Suprapubic skin (tissue), 4 donors: ENCODE measurements around the gene NR3C2. TPM values are rescaled to one million over a fixed set of nuclear protein-coding genes. Genes with fewer than 3 reads are reported as not detected.
"Not testable (repeated sequence)": the region's sequence is repeated elsewhere in the genome, so short reads cannot be mapped to it uniquely, and the experiment has no call there.

Source experiments
- DNase-seq, 2 donors: peaks; one replicate each; pipeline ENCODE4 v3.0.0-alpha.2; 2019; ENCODE audit warnings: low spot score in 2 of 2
- H3K27ac ChIP-seq: fragments of 200-600 bp; sonication (generic); one replicate; pipeline ENCODE4 v1.5.1; 2019
- H3K27me3 ChIP-seq: fragments of 200-600 bp; sonication (generic); one replicate; pipeline ENCODE4 v1.5.1; 2019
- H3K36me3 ChIP-seq: fragments of 200-600 bp; sonication (generic); one replicate; pipeline ENCODE4 v1.5.1; 2019
- H3K4me1 ChIP-seq: fragments of 200-600 bp; sonication (generic); one replicate; pipeline ENCODE4 v1.5.1; 2019
- H3K4me3 ChIP-seq: fragments of 200-600 bp; sonication (generic); one replicate; pipeline ENCODE4 v1.5.1; 2019; ENCODE audit warnings: mild to moderate bottlenecking
- H3K9me3 ChIP-seq: fragments of 200-600 bp; sonication (generic); one replicate; pipeline ENCODE4 v1.5.1; 2019
- EP300 ChIP-seq: sonication (generic); formaldehyde crosslinking; IDR thresholded peaks from one replicate; pipeline ENCODE4 v1.6.1; 2017; ENCODE audit warnings: antibody characterized with exemption
- POLR2A ChIP-seq, 2 donors: fragments of 450-650 bp; IDR thresholded peaks; one replicate each; pipeline ENCODE4 v1.6.1; 2017; ENCODE audit warnings: antibody characterized with exemption in 2 of 2, mild to moderate bottlenecking in 2 of 2, moderate library complexity in 2 of 2
- POLR2AphosphoS5 ChIP-seq, 3 donors: sonication (generic); formaldehyde crosslinking; IDR thresholded peaks; one replicate each; pipeline ENCODE4 v1.6.1; 2017; ENCODE audit warnings: antibody characterized with exemption in 3 of 3
- WGBS: methylation state at CpG from one replicate; pipeline ENCODE4 v1.1.5; 2018; 5-methylcytosine and 5-hydroxymethylcytosine counted together
- total RNA-seq, 4 donors: library from RNA; depleted of rRNA; stranded (reverse); fragments of >200 nt; gene quantifications; one replicate each; pipeline ENCODE4 v1.1.0, GENCODE V29; 2016
- TF ChIP-seq, protein P1 (sequence below), 2 donors: fragments of 200-600 bp in 1 of 2; fragments of 450-650 bp in 1 of 2; sonication (generic) in 1 of 2; IDR thresholded peaks; one replicate each; pipeline ENCODE4 v1.5.1; 2016 to 2019; ENCODE audit warnings: antibody characterized with exemption in 2 of 2, mild to moderate bottlenecking in 1 of 2, moderate library complexity in 1 of 2

Gene NR3C2
- total RNA-seq, 4 donors from 2014 or later = 7.3 to 12.1 (median 11.0) TPM

DNA sequence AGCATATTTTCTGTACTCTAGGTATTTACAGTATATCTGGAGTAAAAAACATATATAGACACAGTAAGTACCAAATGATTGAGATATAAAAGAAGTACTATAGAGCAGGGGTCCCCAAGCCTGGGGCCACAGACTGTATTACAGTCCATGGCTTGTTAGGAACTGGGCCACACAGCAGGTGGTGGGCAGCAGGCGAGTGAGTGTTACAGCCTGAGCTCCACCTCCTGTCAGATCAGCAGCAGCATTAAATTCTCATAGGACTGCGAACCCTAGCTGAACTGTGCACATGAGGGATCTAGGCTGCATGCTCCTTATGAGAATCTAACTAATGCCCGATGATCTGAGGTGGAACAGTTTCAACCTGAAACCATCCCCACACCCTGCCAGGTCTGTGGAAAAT, 300.7 kb downstream of the NR3C2 start:
- TF ChIP-seq EP300 = no peak
- no peak for TF ChIP-seq POLR2AphosphoS5 (IDR thresholded peaks at IDR 0.05)
- TF ChIP-seq, protein P1, sequence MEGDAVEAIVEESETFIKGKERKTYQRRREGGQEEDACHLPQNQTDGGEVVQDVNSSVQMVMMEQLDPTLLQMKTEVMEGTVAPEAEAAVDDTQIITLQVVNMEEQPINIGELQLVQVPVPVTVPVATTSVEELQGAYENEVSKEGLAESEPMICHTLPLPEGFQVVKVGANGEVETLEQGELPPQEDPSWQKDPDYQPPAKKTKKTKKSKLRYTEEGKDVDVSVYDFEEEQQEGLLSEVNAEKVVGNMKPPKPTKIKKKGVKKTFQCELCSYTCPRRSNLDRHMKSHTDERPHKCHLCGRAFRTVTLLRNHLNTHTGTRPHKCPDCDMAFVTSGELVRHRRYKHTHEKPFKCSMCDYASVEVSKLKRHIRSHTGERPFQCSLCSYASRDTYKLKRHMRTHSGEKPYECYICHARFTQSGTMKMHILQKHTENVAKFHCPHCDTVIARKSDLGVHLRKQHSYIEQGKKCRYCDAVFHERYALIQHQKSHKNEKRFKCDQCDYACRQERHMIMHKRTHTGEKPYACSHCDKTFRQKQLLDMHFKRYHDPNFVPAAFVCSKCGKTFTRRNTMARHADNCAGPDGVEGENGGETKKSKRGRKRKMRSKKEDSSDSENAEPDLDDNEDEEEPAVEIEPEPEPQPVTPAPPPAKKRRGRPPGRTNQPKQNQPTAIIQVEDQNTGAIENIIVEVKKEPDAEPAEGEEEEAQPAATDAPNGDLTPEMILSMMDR (IDR thresholded peaks at IDR 0.05) = no peak
- no peak for TF ChIP-seq POLR2A (IDR thresholded peaks at IDR 0.05)
- no peaks in the 10 kb centered on the region for H3K27me3 ChIP-seq

DNA sequence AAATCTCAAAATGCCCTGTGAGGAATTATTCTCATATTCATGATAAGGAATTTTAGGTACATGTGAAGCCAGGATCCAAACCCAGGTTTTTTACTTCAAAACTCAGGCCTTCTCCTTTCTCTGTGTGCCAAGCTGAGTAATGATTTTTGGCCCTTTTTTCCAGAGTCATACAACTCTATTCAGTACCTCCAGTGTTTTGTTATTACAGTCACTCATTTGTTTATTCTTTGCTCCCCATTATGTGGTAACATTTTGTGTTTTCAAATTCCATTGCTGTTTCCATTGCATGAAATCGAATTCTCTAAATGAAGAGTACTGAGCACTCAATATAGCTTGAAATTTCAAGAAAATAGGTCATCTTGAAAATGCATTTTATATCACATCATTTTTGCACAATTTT, 315.4 kb downstream of the NR3C2 start:
- no peak for DNase-seq
- no peaks in the 10 kb centered on the region for H3K27me3 ChIP-seq
- TF ChIP-seq, protein P1 (IDR thresholded peaks at IDR 0.05) = no peak
- TF ChIP-seq EP300 (no peak), POLR2A (IDR thresholded peaks at IDR 0.05) (no peak), POLR2AphosphoS5 (IDR thresholded peaks at IDR 0.05) (no peak)
- H3K4me1 ChIP-seq = no peaks in the 10 kb centered on the region
- WGBS = 93% methylated on average over 1 of the region's 1 CpG
- peaks cover 22% of the 10 kb centered on the region for H3K9me3 ChIP-seq
- H3K27ac ChIP-seq = no peak overlapping the region
- no peak overlapping the region for H3K4me3 ChIP-seq
- H3K36me3 ChIP-seq = no peaks in the 10 kb centered on the region

More for the DNA sequence above, 300.7 kb downstream of the NR3C2 start:
- no peak overlapping the region for H3K27ac ChIP-seq
- WGBS = 84% methylated on average over 3 of the region's 3 CpGs
- DNase-seq = no peak
- H3K9me3 ChIP-seq = no peaks in the 10 kb centered on the region
- peaks cover 3% of the 10 kb centered on the region for H3K36me3 ChIP-seq
- no peaks in the 10 kb centered on the region for H3K4me1 ChIP-seq
- no peak overlapping the region for H3K4me3 ChIP-seq

DNA sequence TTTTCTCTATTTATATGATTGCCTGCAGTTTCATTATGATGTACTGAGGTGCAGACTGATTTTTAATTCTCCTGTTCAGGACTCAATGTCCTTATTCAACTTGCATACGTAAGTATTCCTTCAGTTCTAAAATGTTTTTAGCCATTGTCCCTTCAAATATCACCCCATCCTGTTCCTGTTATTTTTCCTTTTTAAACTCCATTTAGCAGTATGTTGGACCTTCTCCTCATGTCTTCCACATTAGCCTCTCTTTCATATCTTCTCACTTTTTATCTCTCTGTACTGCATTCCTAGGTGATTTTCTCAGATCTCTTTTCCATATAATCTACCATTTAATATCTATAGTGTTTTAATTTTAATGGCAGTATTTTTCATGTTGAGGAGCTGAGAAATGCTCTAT, 317.7 kb downstream of the NR3C2 start:
- no peaks in the 10 kb centered on the region for H3K27me3 ChIP-seq
- peaks cover 6% of the 10 kb centered on the region for H3K36me3 ChIP-seq
- no peaks in the 10 kb centered on the region for H3K4me1 ChIP-seq
- no peak for DNase-seq
- no peak overlapping the region for H3K4me3 ChIP-seq
- no peak overlapping the region for H3K27ac ChIP-seq
- H3K9me3 ChIP-seq = peaks cover 22% of the 10 kb centered on the region
- TF ChIP-seq POLR2A (IDR thresholded peaks at IDR 0.05) (no peak), POLR2AphosphoS5 (IDR thresholded peaks at IDR 0.05) (no peak), EP300 (no peak)
- TF ChIP-seq, protein P1 (IDR thresholded peaks at IDR 0.05) = no peak
- 97% methylated on average over 1 of the region's 1 CpG for WGBS

DNA sequence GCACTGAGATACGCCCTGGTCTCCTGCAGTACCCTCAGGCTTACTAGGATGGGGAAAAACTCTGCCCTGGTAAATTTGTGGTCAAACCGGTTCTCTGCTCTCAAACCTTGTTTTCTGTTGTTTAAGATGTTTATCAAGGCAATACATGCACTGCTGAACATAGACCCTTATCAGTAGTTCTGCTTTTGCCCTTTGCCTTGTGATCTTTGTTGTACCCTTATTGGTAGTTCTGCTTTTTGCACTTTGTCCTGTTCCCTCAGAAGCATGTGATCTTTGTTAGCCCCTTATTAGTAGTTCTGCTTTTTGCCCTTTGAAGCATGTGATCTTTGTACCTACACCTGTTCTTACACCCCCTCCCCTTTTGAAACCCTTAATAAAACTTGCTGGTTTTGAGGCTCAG, 319.1 kb downstream of the NR3C2 start:
- peaks cover 22% of the 10 kb centered on the region for H3K9me3 ChIP-seq
- not testable (repeated sequence) for DNase-seq, H3K27ac ChIP-seq, H3K36me3 ChIP-seq, H3K27me3 ChIP-seq, H3K4me1 ChIP-seq, H3K4me3 ChIP-seq
- WGBS = 74% methylated on average over 2 of the region's 2 CpGs

DNA sequence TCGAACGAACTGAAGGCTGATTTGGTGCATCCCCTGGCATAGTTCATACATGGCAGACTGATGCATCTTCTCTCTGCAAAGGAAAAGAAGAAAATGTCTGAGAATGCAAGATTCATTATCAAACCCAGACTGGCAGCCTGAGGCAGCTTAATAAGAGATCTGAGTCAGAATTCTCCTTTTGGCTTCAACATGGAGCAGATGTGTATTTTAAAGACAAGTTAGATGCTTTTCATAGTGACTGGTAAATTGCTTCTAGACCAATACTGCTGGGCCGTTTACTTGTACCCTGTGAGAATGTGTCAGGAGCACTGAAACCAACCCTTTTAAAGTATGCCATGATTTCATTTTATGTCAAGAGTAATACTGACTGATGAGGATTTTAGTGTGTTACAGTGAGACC, 322.0 kb downstream of the NR3C2 start:
- Histone ChIP-seq H3K4me3 (no peak overlapping the region), H3K27ac (no peak overlapping the region), H3K4me1 (peaks cover 4% of the 10 kb centered on the region), H3K27me3 (no peaks in the 10 kb centered on the region), H3K9me3 (peaks cover 22% of the 10 kb centered on the region), H3K36me3 (peaks cover 7% of the 10 kb centered on the region)
- 78% methylated on average over 3 of the region's 3 CpGs for WGBS
- TF ChIP-seq, protein P1 (IDR thresholded peaks at IDR 0.05) = no peak
- no peak for DNase-seq

DNA sequence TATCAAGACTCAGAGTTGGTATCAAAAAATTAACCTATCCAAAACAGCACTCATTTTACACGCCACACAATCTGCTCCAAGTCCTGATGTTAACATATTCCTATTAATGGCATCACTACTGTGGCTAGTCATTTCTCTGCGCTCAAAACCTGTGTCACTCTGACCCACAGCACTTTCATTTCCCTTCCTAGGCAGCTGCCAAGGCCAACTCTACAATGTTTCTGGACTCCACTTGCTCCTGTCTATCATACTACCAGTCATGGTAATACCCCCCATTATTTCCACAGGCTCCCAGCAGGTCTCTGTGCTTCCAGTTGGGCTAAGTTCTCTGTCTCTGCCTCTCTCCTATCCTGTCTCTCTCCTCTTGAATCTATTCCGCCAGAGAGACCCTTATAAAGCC, 323.6 kb downstream of the NR3C2 start:
- TF ChIP-seq POLR2A (IDR thresholded peaks at IDR 0.05) (no peak), EP300 (no peak), POLR2AphosphoS5 (IDR thresholded peaks at IDR 0.05) (no peak)
- TF ChIP-seq, protein P1 (IDR thresholded peaks at IDR 0.05) = no peak
- DNase-seq = no peak
- no peak overlapping the region for H3K4me3 ChIP-seq
- H3K27me3 ChIP-seq = no peaks in the 10 kb centered on the region
- H3K4me1 ChIP-seq = peaks cover 4% of the 10 kb centered on the region
- H3K36me3 ChIP-seq = peaks cover 11% of the 10 kb centered on the region
- peaks cover 6% of the 10 kb centered on the region for H3K9me3 ChIP-seq
- 79% methylated on average over 3 of the region's 3 CpGs for WGBS
- H3K27ac ChIP-seq = no peak overlapping the region
